Activated T-cell treated with anti-CD3 and anti-CD28 coated beads, Interleukin-2, amount 50 U/mL, for 24 hours (primary cell): ENCODE data around the gene CXCL8.
"Not testable (repeated sequence)": the region's sequence is repeated elsewhere in the genome, so short reads cannot be mapped to it uniquely, and the experiment has no call there.

ENCODE experiments used
- DNase-seq: peaks from one replicate; pipeline ENCODE4 v3.0.0-alpha.2; 2020
- H3K27ac Mint-ChIP-seq: 2 replicates; pipeline ENCODE4 v1.8.0; 2020; ENCODE audit warnings: mild to moderate bottlenecking, mixed read lengths
- H3K27me3 Mint-ChIP-seq: 2 replicates; pipeline ENCODE4 v1.8.0; 2020; ENCODE audit warnings: mixed read lengths
- H3K36me3 Mint-ChIP-seq: 2 replicates; pipeline ENCODE4 v1.8.0; 2020; ENCODE audit warnings: low read depth, mixed read lengths
- H3K4me1 Mint-ChIP-seq: 2 replicates; pipeline ENCODE4 v1.8.0; 2020; ENCODE audit warnings: low read depth, mixed read lengths
- H3K4me3 Mint-ChIP-seq: 2 replicates; pipeline ENCODE4 v1.8.0; 2020; ENCODE audit warnings: mild to moderate bottlenecking, moderate library complexity, mixed read lengths
- H3K9me3 Mint-ChIP-seq: 2 replicates; pipeline ENCODE4 v1.8.0; 2020; ENCODE audit warnings: mixed read lengths

Gene CXCL8

GRCh38 chr4:73740353-73740778 lies at the start of gene CXCL8:
Gene CXCL8 (plus strand): TSS chr4:73740569. CDS start chr4:73740659, 90 bp downstream.
- no peak for DNase-seq
- Mint-ChIP-seq H3K27me3 (no peaks in the 10 kb centered on the region), H3K4me1 (peaks cover 5% of the 10 kb centered on the region), H3K27ac (no peak within 1 kb of the TSS), H3K36me3 (no peaks in the 10 kb centered on the region), H3K9me3 (peaks cover 3% of the 10 kb centered on the region), H3K4me3 (no peak within 1 kb of the TSS)

GRCh38 chr4:73691201-73691600 lies 49.2 kb upstream of the CXCL8 start:
- not testable (repeated sequence) for H3K4me1 Mint-ChIP-seq

GRCh38 chr4:73691759-73692158 lies 48.6 kb upstream of the CXCL8 start:
- Mint-ChIP-seq H3K27ac (no peak overlapping the region), H3K9me3 (peaks cover 3% of the 10 kb centered on the region), H3K36me3 (no peaks in the 10 kb centered on the region), H3K27me3 (no peaks in the 10 kb centered on the region), H3K4me3 (no peak overlapping the region), H3K4me1 (no peaks in the 10 kb centered on the region)
- DNase-seq: no peak

More at GRCh38 chr4:73691201-73691600, 49.2 kb upstream of the CXCL8 start:
- H3K27me3 Mint-ChIP-seq, H3K36me3 Mint-ChIP-seq, H3K27ac Mint-ChIP-seq, DNase-seq, H3K9me3 Mint-ChIP-seq, H3K4me3 Mint-ChIP-seq: not testable (repeated sequence)

GRCh38 chr4:73692254-73692653 lies 48.1 kb upstream of the CXCL8 start:
- peaks cover 3% of the 10 kb centered on the region for H3K9me3 Mint-ChIP-seq
- H3K27ac Mint-ChIP-seq: no peak overlapping the region
- DNase-seq: no peak
- H3K4me3 Mint-ChIP-seq: no peak overlapping the region
- H3K4me1 Mint-ChIP-seq: no peaks in the 10 kb centered on the region
- no peaks in the 10 kb centered on the region for H3K27me3 Mint-ChIP-seq
- no peaks in the 10 kb centered on the region for H3K36me3 Mint-ChIP-seq

GRCh38 chr4:73692701-73693100 lies 47.7 kb upstream of the CXCL8 start:
- Mint-ChIP-seq H3K27me3 (no peaks in the 10 kb centered on the region), H3K9me3 (peaks cover 3% of the 10 kb centered on the region), H3K4me1 (no peaks in the 10 kb centered on the region), H3K36me3 (no peaks in the 10 kb centered on the region), H3K27ac (no peak overlapping the region), H3K4me3 (no peak overlapping the region)
- no peak for DNase-seq

- Mint-ChIP-seq H3K4me1 (no peaks in the 10 kb centered on the region), H3K4me3 (no peak overlapping the region), H3K27ac (no peak overlapping the region), H3K27me3 (no peaks in the 10 kb centered on the region), H3K9me3 (peaks cover 3% of the 10 kb centered on the region), H3K36me3 (no peaks in the 10 kb centered on the region)
- no peak for DNase-seq
Observed at GRCh38 chr4:73693811-73694210, 46.6 kb upstream of the CXCL8 start.

- H3K27ac Mint-ChIP-seq: no peak overlapping the region
Observed at GRCh38 chr4:73698217-73698616, 42.2 kb upstream of the CXCL8 start.

GRCh38 chr4:73701116-73701515 lies 39.3 kb upstream of the CXCL8 start:
- Mint-ChIP-seq H3K4me3 (no peak overlapping the region), H3K27me3 (no peaks in the 10 kb centered on the region), H3K4me1 (no peaks in the 10 kb centered on the region), H3K36me3 (no peaks in the 10 kb centered on the region), H3K9me3 (no peaks in the 10 kb centered on the region), H3K27ac (no peak overlapping the region)
- DNase-seq: no peak

More at GRCh38 chr4:73698217-73698616, 42.2 kb upstream of the CXCL8 start:
- Mint-ChIP-seq H3K9me3 (no peaks in the 10 kb centered on the region), H3K4me3 (no peak overlapping the region), H3K27me3 (no peaks in the 10 kb centered on the region), H3K4me1 (no peaks in the 10 kb centered on the region), H3K36me3 (no peaks in the 10 kb centered on the region)
- no peak for DNase-seq

GRCh38 chr4:73702796-73703287 lies 37.5 kb upstream of the CXCL8 start:
- DNase-seq: no peak
- Mint-ChIP-seq H3K27me3 (no peaks in the 10 kb centered on the region), H3K36me3 (no peaks in the 10 kb centered on the region), H3K27ac (no peak overlapping the region), H3K9me3 (no peaks in the 10 kb centered on the region), H3K4me3 (no peak overlapping the region), H3K4me1 (no peaks in the 10 kb centered on the region)

GRCh38 chr4:73703320-73703719 lies 37.0 kb upstream of the CXCL8 start:
- Mint-ChIP-seq H3K4me1 (no peaks in the 10 kb centered on the region), H3K9me3 (no peaks in the 10 kb centered on the region), H3K36me3 (no peaks in the 10 kb centered on the region), H3K4me3 (no peak overlapping the region), H3K27me3 (no peaks in the 10 kb centered on the region), H3K27ac (no peak overlapping the region)
- no peak for DNase-seq

- no peak for DNase-seq
- Mint-ChIP-seq H3K27ac (no peak overlapping the region), H3K4me3 (no peak overlapping the region), H3K36me3 (no peaks in the 10 kb centered on the region), H3K27me3 (no peaks in the 10 kb centered on the region), H3K4me1 (no peaks in the 10 kb centered on the region), H3K9me3 (no peaks in the 10 kb centered on the region)
Observed at GRCh38 chr4:73704314-73705055, 35.9 kb upstream of the CXCL8 start.

- no peak overlapping the region for H3K4me3 Mint-ChIP-seq
- no peak for DNase-seq
- no peaks in the 10 kb centered on the region for H3K27me3 Mint-ChIP-seq
- no peaks in the 10 kb centered on the region for H3K9me3 Mint-ChIP-seq
- H3K36me3 Mint-ChIP-seq: no peaks in the 10 kb centered on the region
- H3K27ac Mint-ChIP-seq: no peak overlapping the region
- H3K4me1 Mint-ChIP-seq: no peaks in the 10 kb centered on the region
Observed at GRCh38 chr4:73705056-73705432, 35.3 kb upstream of the CXCL8 start.

- Mint-ChIP-seq H3K27ac (no peak overlapping the region), H3K36me3 (no peaks in the 10 kb centered on the region), H3K4me1 (no peaks in the 10 kb centered on the region), H3K27me3 (peaks cover 2% of the 10 kb centered on the region), H3K9me3 (no peaks in the 10 kb centered on the region), H3K4me3 (no peak overlapping the region)
- no peak for DNase-seq
Observed at GRCh38 chr4:73705721-73706120, 34.6 kb upstream of the CXCL8 start.

GRCh38 chr4:73706811-73707210 lies 33.6 kb upstream of the CXCL8 start:
- no peaks in the 10 kb centered on the region for H3K36me3 Mint-ChIP-seq
- no peak overlapping the region for H3K4me3 Mint-ChIP-seq
- no peaks in the 10 kb centered on the region for H3K4me1 Mint-ChIP-seq
- DNase-seq: no peak
- H3K27ac Mint-ChIP-seq: no peak overlapping the region
- H3K27me3 Mint-ChIP-seq: peaks cover 2% of the 10 kb centered on the region
- no peaks in the 10 kb centered on the region for H3K9me3 Mint-ChIP-seq

- Mint-ChIP-seq H3K9me3 (no peaks in the 10 kb centered on the region), H3K4me3 (no peak overlapping the region), H3K27me3 (peaks cover 2% of the 10 kb centered on the region), H3K36me3 (no peaks in the 10 kb centered on the region), H3K4me1 (no peaks in the 10 kb centered on the region), H3K27ac (no peak overlapping the region)
- DNase-seq: no peak
Observed at GRCh38 chr4:73707269-73707875, 33.0 kb upstream of the CXCL8 start.
